ENCODE results near the gene NGFR.
A peak's percentile ranks its signal among the peaks of the same experiment; 100 is the strongest.
"Not testable (repeated sequence)": the region's sequence is repeated elsewhere in the genome, so short reads cannot be mapped to it uniquely, and the experiment has no call there.

The NGFR gene

DNA sequence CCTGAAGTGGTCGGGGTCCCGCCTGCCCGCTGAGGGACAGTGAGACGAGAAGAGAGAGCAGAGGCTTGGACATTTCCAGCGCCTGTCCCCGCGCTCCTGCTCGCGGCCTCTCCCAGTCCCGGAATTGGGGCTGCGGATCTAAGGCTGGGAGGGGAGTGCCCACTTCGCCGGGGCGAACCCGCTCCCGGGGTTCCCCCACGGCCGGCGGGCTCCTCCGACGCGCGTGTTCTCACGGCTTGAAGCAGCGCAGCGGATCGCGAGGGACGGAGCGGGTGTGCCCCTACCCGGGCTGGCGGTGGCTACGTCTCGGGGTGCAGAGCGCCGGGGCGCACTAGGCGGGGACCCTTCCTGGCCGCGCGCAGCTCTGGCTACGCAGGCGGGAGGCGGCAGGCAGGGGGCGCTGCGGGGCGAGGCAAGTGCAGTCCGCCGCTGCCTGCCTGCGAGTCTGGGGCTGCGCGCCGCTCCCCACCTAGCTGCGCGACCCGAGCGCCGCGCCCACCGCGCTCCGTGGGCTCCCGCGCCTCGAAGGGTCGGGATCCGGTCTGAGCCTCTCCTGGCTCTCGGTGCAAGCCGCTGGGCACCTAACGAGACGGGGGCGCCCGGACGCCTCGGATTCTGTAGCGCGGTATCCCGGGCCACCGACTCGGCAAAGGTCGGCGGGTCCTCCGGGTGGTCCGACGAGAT, 1.2 kb downstream of the NGFR start:
- peak; percentile 49 to 85 for DNase-seq (ENCODE audit: low read depth in 2 of 2)

DNA sequence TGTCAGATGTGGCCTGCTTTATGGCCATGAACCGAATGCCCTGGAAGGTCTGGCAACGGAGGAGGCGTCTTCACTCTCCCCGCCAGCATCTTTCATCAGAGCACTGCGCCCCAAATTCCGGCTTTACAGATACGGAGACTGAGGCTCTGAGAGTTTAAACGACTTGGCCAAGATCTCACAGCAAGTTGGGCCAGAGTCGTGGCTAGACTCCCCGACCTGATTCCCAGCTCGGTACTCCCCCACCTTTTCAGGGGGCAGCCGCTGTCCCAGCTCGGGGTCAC, 1.7 kb downstream of the NGFR start:
- no peak for DNase-seq (ENCODE audit: low read depth in 2 of 2)

DNA sequence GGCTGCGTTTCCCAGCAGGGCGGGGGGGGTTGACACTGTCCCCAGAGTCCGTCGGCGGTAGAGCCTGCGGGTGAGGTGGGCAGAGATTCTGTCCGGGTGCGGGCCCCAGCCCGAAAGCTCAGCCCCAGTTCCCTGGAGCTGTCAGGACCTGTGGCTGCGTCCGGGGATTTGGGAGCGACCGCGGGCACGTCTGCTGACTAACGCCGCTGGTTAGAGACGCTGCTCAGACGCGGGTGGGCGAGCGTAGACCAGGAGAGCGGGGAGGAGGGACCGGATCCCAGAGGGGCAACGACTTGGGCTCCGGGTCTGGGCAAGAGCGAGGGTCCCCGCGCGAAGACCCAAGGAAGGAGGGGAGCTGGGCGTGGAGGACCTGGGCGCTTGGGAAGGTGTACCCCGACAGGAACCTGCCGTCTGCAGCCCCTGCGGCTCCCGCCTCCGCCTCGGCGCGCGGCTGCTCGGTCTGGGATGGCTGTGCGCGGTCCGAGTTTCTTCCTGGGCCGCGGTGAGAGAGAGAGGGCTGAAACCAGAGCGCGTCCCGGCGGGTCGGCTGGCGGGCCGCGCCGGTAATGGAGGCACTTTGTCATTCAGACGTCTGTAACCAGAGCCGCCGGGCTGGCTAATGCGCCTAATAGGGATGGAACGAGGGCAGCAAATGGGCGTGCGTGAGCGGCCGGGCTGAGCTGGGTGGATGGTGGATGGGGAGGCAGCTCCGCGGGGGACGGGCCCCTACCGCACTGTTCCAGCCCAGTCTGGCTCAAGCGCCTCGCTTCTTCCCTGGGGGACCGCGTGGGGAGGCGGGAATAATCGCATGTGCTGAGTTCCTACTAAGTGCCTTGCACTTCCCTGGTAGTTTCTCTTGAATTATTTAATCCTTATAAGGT, 2.3 kb downstream of the NGFR start:
- DNase-seq (ENCODE audit: low read depth in 2 of 2) = no peak

DNA sequence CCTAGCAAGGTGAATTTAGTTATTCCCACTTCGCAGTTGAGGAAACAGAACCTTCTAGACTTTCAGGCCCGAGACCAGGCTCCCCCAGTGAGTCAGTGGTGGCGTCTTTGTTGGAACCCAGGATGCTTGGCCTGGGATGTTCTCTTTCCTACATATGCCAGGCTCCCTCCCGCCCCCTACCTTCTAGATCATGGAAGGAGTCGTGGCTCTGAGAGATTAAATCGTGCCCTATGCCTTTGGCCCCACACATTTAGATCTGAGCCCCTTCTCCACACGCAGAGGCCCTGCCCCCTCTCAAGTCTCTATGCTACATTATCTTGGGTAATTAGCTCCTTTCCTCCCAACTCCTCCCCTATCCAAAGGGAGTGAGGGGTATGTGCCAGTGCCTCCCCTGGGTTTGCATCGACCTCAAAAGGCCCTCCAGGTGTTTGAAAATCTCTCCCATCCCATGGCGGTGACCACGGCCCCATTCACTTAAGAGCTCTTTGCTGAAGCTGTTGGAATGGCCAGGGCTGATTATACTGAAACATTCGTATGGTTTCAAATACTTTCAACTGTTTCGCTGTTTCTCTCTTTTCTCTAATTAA, 3.0 kb downstream of the NGFR start:
- no peak for DNase-seq (ENCODE audit: low read depth in 2 of 2)

DNA sequence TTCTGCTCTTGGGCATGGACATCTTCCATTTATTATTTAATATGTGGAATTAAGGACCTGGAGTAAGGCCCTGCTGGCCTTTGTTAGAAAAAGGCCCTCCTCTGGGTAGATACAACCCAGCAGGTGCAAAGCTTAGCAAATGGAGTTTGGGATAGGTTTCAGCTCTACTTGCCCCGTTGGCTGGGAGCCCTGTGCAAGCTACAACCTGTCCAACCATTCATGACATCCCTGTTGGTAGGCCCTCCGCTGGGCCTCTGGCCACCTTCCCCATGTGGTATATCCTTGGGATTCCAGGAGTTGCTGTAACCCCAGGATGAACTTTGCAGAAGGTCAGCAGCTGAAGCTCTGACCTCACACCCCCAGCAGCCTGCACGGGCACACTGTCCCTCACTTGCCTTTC, 6.4 kb downstream of the NGFR start:
- no peak for DNase-seq (ENCODE audit: low read depth in 2 of 2)

DNA sequence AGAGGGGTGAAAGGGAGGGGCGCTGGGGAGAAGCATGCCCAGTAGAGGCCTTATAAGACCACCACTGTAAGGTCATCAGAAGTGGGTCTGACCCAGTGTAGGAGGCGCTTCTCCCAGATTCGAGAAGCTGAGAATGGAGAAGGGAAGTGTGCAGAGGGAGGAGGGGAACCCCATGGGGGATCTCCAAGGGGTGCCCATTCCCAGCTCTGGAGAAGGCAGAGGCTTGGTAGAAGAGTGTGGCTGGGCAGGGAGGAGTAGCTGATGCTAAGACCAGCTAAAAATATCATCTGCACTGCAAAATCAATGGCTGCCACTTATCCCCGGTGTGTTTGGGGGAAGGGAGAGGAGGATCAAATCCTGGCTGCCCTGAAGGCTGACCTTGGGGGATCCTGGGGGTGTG, 7.2 kb downstream of the NGFR start:
- no peak for DNase-seq (ENCODE audit: low read depth in 2 of 2)

DNA sequence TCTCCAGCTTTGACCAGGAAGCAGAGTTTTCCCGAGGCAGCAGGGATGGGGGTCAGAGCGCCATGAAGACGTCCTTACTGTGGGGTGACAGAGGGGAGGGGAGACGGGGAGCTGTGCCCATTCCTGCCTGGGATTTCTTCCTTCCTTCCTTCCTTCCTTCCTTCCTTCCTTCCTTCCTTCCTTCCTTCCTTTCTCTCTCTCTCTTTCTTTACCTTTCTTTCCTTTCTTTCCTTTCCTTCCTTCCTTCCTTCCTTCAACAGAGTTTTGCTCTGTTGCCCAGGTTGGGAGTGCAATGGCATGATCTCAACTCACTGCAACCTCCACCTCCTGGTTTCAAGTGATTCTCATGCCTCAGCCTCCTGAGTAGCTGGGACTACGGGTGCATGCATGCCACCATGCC, 7.6 kb downstream of the NGFR start:
- not testable (repeated sequence) for DNase-seq (ENCODE audit: low read depth in 2 of 2)

DNA sequence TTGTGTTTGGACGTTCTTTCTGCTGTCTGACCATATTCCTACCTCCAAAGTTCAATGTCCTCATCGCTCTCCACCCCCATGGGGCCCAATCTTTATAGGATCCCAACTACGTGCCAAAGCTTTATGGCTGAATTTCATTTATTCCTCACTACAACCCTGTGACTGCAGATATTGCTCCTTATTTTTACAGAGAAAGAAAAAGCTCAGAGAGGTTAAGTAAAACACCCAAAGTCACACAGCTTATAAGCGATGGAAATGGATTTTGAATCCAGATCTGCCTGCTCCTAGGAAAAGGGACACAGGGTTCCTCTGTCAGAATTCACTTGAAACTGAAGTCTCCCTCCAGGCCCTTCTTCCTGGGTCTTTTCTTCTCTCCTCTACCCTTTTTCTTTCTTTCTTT, 9.3 kb downstream of the NGFR start:
- no peak for DNase-seq (ENCODE audit: low read depth in 2 of 2)

DNA sequence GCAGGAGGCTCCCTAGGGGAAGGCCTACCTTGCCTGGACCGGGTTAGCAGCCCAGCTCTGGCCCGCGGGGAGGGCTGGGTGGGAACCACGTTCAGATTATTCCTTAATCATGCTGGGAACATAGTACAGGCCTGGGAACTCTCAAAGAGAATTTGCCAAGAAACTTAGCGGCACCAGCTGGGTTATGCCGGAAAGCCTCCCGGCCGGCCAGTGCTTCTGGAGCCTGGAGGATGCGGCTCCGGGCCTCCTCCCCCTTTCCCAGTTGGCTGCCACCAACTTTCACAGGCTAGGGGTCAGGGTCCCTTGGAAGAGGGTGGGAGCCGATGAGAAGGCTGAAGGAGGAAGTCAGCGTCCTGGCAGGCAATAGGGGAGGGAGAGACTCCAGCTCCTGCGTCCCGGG, 10.8 kb downstream of the NGFR start:
- DNase-seq (ENCODE audit: low read depth in 2 of 2) = no peak

DNA sequence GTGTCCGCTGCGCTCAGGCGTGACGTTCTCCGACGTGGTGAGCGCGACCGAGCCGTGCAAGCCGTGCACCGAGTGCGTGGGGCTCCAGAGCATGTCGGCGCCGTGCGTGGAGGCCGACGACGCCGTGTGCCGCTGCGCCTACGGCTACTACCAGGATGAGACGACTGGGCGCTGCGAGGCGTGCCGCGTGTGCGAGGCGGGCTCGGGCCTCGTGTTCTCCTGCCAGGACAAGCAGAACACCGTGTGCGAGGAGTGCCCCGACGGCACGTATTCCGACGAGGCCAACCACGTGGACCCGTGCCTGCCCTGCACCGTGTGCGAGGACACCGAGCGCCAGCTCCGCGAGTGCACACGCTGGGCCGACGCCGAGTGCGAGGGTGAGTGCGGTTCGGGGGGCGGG, 11.2 kb downstream of the NGFR start:
- DNase-seq (ENCODE audit: low read depth in 2 of 2) = no peak

DNA sequence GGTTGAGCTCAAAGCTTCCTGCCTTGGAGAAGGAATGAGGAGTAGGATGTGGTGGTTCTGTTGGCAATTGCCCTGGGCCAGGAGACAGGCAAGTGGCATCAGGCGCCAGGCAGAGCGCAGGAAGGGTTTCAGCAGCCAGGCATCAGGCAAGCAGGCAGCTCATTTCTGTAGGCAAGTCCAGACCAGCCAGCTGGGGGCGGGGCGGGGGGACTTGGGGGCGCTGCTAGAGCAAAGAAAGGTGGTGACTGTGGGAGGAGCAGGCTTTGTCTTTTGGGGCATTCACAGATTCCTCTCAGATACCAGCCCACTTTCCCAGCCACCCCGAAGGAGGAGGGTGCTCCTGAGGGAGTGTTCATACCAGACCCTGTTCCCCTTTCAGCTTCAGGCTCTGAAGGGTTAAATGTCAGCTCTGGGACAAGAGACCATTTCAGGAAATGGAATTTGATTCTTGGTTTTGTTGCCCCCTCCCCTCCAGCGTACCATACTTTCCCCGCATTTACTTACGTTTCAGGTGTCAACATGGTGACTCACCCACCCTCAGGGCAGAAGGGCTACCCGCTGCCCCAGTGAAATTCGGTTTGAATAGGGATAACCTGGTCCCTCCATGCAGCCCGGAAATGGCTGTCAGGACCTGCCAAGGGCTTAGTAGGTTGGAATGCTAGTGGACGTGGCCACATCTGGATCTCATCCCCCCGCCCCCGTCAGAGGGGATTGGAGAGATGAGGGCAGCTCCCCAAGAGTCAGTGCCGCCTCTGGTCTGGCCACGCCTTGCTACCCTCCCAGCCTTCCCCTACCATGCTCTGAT, 13.2 kb downstream of the NGFR start:
- DNase-seq (ENCODE audit: low read depth in 2 of 2) = no peak

DNA sequence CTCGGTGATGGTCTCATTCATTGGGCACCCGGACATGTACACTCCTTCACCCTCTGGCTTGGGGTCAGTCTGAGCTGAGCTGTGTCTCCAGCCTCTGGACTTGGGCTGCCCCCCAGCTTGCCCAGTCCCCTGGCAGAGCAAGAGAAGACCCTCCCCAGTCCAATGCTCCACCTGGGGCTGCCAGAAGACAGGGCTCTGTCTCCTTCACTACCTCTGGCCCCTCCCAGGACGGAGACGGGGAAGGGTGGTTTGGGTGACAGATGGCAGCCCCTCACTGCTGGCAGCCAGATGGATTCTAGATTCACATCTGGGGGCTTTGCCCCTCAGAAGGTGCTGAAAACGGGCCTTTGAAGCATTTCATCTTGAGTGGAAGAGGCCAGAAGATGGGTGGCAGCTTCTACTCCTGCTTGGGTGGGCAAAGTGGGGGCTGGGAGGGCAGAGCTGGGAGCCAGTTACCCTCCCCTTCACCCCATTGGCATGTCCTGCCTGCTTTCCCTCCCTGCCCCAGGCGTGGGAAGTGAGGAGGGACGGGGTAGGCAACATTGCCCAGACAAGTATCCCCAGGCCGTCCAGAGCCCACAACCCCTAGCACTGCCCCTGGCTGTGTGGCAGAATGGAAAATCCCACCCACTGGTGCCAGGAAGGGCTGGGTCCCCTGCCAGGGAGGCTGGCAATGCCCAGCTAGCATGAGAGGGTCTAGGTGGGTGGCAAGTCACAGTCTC, 13.9 kb downstream of the NGFR start:
- DNase-seq (ENCODE audit: low read depth in 2 of 2) = no peak

DNA sequence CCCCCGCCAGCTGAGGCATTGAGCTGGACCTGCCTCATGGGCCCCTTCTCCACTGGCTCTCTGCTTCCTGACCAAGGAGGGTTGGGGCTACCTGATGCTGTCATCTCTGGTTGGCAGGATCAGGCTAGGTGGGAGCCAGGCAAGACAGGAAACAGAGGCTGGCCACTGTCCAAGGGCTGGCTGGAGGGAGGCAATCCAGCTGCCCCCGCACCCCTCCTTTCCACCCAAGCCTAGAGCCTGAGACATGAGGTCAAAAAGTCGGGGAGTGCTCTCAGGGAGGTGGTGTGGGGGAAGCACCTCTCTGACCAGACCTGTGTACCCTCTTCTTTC, 14.5 kb downstream of the NGFR start:
- no peak for DNase-seq (ENCODE audit: low read depth in 2 of 2)

DNA sequence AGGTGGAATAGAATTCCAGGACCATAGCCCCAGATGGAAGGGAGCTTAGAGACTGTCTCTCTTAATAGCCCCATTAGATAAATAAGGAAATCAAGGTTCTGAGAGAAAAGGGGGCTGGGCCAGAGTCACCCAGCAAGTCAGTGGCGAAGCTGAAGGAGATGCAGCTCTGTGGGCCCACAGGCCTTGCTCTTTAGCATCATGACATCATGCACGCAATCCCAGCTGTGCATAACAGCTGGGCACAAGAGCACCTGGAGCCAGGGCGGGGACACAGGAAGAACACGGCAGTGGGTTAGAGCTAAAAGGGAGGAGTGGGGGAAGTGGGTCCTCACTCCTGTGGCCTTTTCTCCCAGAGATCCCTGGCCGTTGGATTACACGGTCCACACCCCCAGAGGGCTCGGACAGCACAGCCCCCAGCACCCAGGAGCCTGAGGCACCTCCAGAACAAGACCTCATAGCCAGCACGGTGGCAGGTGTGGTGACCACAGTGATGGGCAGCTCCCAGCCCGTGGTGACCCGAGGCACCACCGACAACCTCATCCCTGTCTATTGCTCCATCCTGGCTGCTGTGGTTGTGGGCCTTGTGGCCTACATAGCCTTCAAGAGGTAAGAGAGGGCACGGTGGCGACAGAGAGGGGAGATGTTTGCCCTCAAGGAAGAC, 15.1 kb downstream of the NGFR start:
- DNase-seq (ENCODE audit: low read depth in 2 of 2) = no peak

DNA sequence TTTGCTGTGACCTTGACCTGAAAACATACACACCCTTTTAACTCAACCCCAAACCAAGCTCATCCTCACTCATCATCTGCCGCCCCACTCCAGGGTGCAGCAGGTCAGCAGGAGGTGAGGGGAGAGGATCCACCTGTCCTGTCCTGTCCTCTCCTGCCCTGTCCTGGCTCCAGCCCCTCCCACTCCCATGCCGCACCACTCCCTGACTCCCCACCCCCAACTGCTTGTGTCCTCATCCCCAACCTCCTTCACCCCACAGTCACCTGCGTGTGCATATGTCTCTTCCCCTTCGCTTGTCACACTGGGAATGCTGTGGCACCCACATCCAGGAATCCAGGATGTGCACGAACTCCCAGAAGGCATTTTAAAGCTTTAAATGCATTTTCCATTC, 15.6 kb downstream of the NGFR start:
- no peak for DNase-seq (ENCODE audit: low read depth in 2 of 2)

DNA sequence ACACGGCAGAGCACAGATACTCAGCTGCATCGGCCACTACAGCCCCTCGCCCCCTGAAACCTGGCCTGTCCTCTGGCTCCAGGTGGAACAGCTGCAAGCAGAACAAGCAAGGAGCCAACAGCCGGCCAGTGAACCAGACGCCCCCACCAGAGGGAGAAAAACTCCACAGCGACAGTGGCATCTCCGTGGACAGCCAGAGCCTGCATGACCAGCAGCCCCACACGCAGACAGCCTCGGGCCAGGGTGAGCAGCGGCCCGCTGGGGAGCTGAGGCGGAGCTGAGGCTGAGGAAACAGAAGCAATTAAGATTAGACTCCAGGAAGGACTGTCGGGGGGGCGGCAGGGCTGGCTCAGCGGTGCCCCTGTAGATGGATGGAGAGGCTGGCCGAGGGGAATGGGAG, 16.7 kb downstream of the NGFR start:
- DNase-seq (ENCODE audit: low read depth in 2 of 2) = no peak

DNA sequence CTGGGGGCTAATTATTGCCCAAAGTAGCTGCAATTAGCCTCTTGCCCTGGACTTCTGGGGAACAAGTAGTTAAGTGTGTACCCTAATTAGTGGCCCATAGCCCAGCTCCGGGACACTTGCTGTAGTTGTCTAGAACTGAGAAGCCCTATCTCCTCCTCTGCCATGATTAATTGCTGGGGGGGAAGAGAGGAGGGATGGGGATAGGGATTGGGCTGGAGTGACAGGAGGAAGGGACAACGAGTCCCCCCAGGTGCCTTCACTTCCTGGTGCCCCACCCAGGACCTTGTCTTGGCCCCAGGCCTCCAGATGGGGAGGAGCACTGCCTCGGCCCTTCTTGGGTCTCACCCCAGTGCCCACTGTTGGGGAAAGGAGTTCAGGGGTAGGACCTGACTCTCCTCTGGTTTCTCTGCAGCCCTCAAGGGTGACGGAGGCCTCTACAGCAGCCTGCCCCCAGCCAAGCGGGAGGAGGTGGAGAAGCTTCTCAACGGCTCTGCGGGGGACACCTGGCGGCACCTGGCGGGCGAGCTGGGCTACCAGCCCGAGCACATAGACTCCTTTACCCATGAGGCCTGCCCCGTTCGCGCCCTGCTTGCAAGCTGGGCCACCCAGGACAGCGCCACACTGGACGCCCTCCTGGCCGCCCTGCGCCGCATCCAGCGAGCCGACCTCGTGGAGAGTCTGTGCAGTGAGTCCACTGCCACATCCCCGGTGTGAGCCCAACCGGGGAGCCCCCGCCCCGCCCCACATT, 17.4 kb downstream of the NGFR start:
- no peak for DNase-seq (ENCODE audit: low read depth in 2 of 2)

DNA sequence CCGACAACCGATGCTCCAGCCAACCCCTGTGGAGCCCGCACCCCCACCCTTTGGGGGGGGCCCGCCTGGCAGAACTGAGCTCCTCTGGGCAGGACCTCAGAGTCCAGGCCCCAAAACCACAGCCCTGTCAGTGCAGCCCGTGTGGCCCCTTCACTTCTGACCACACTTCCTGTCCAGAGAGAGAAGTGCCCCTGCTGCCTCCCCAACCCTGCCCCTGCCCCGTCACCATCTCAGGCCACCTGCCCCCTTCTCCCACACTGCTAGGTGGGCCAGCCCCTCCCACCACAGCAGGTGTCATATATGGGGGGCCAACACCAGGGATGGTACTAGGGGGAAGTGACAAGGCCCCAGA, 17.9 kb downstream of the NGFR start:
- no peak for DNase-seq (ENCODE audit: low read depth in 2 of 2)

DNA sequence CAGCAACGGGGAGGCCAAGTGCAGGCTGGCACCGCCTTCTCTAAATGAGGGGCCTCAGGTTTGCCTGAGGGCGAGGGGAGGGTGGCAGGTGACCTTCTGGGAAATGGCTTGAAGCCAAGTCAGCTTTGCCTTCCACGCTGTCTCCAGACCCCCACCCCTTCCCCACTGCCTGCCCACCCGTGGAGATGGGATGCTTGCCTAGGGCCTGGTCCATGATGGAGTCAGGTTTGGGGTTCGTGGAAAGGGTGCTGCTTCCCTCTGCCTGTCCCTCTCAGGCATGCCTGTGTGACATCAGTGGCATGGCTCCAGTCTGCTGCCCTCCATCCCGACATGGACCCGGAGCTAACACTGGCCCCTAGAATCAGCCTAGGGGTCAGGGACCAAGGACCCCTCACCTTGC, 18.5 kb downstream of the NGFR start:
- no peak for DNase-seq (ENCODE audit: low read depth in 2 of 2)

DNA sequence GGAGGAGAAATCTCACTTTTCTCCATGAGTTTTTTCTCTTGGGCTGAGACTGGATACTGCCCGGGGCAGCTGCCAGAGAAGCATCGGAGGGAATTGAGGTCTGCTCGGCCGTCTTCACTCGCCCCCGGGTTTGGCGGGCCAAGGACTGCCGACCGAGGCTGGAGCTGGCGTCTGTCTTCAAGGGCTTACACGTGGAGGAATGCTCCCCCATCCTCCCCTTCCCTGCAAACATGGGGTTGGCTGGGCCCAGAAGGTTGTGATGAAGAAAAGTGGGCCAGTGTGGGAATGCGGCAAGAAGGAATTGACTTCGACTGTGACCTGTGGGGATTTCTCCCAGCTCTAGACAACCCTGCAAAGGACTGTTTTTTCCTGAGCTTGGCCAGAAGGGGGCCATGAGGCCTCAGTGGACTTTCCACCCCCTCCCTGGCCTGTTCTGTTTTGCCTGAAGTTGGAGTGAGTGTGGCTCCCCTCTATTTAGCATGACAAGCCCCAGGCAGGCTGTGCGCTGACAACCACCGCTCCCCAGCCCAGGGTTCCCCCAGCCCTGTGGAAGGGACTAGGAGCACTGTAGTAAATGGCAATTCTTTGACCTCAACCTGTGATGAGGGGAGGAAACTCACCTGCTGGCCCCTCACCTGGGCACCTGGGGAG, 19.1 kb downstream of the NGFR start:
- DNase-seq (ENCODE audit: low read depth in 2 of 2) = no peak
